ENCODE measurements around the gene DNAJC10.

DNAJC10 gene

DNA sequence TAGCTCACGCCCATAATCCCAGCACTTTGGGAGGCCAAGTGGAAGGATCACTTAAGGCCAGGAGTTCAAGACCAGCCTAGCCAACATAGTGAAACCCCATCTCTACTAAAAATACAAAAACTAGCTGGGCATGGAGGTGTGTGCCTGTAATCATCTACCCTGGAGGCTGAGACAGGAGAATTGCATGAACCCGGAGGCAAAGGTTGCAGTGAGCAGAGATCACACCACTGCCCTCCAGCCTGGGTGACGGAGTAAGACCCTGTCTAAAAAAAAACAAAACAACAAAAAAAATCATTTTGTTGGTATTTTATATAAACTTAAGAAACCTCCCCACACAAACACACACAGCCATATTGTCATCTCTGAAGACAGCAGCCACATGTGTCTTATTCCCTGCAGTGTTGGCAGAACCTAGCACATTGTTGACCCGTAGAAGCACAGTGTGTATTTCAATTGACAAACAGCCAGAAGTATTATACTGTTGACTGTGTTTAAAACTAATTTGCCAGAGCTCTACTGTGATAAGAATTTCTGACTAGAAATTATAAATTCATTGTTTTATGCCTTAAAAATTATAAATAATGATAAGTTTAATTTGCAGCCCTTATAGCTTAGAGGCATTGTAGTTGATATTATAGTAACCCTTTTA is 68.1 kb downstream of the DNAJC10 start:
- no peak overlapping the region for H3K4me3 ChIP-seq (ENCODE audit: low read depth, low read length)
- TF ChIP-seq, protein P1, sequence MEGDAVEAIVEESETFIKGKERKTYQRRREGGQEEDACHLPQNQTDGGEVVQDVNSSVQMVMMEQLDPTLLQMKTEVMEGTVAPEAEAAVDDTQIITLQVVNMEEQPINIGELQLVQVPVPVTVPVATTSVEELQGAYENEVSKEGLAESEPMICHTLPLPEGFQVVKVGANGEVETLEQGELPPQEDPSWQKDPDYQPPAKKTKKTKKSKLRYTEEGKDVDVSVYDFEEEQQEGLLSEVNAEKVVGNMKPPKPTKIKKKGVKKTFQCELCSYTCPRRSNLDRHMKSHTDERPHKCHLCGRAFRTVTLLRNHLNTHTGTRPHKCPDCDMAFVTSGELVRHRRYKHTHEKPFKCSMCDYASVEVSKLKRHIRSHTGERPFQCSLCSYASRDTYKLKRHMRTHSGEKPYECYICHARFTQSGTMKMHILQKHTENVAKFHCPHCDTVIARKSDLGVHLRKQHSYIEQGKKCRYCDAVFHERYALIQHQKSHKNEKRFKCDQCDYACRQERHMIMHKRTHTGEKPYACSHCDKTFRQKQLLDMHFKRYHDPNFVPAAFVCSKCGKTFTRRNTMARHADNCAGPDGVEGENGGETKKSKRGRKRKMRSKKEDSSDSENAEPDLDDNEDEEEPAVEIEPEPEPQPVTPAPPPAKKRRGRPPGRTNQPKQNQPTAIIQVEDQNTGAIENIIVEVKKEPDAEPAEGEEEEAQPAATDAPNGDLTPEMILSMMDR (IDR thresholded peaks at IDR 0.05; ENCODE audit: control insufficient read depth, extremely low read depth, insufficient read depth) = no peak
- peak; percentile 21 for DNase-seq (ENCODE audit: low read depth)

GRCh38 chr2:182784777-182785176 is 68.7 kb downstream of the DNAJC10 start:
- TF ChIP-seq, protein P1 (IDR thresholded peaks at IDR 0.05; ENCODE audit: control insufficient read depth, extremely low read depth, insufficient read depth) = peak; percentile 60
- DNase-seq (ENCODE audit: low read depth) = no peak
- H3K4me3 ChIP-seq (ENCODE audit: low read depth, low read length) = no peak overlapping the region

DNA sequence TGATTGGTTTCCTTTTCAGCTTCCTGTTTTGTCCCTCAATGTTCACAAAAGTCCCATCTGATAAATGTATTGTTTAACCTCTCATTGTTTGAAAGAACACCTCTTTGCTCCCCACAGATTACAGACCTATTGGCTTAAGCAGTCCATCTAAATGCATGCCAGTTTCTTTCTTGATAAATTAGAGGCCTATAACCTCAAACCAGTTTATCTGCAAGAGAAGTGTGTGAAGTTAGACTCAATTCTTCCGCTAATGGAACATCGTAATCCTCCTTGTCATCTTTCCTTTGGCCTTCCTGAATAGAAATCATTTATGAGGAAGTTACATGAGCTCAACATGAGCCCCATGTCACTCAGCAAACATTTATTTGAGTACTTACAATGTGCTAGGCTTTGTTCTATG is 76.4 kb downstream of the DNAJC10 start:
- no peak for DNase-seq (ENCODE audit: low read depth)
- TF ChIP-seq, protein P1 (IDR thresholded peaks at IDR 0.05; ENCODE audit: control insufficient read depth, extremely low read depth, insufficient read depth) = no peak
- H3K4me3 ChIP-seq (ENCODE audit: low read depth, low read length) = no peak overlapping the region

DNA sequence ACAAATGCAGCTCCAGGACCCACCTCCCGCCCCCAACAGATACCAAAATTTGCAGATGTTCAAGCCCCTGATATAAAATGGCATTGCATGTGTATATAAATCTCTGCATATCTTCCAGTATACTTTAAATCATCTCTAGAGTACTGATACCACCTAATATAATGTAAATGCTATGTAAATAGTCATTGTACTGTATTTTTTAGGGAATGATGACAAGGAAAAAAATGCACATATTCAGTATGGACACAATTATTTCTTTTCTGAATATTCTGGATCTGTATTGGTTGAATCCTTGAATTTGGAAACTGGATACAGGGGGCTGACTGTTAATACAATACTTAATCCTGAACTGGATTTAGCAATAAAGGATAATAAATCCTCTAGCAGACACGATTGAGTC is 82.7 kb downstream of the DNAJC10 start:
- H3K4me3 ChIP-seq (ENCODE audit: low read depth, low read length) = no peak overlapping the region
- no peak for DNase-seq (ENCODE audit: low read depth)
- TF ChIP-seq, protein P1 (IDR thresholded peaks at IDR 0.05; ENCODE audit: control insufficient read depth, extremely low read depth, insufficient read depth) = no peak

GRCh38 chr2:182804128-182804527 is 88.1 kb downstream of the DNAJC10 start:
- TF ChIP-seq, protein P1 (IDR thresholded peaks at IDR 0.05; ENCODE audit: control insufficient read depth, extremely low read depth, insufficient read depth) = no peak
- H3K4me3 ChIP-seq (ENCODE audit: low read depth, low read length) = no peak overlapping the region
- no peak for DNase-seq (ENCODE audit: low read depth)

GRCh38 chr2:182807319-182807718 is 91.3 kb downstream of the DNAJC10 start:
- no peak for DNase-seq (ENCODE audit: low read depth)
- TF ChIP-seq, protein P1 (IDR thresholded peaks at IDR 0.05; ENCODE audit: control insufficient read depth, extremely low read depth, insufficient read depth) = no peak
- H3K4me3 ChIP-seq (ENCODE audit: low read depth, low read length) = no peak overlapping the region

DNA sequence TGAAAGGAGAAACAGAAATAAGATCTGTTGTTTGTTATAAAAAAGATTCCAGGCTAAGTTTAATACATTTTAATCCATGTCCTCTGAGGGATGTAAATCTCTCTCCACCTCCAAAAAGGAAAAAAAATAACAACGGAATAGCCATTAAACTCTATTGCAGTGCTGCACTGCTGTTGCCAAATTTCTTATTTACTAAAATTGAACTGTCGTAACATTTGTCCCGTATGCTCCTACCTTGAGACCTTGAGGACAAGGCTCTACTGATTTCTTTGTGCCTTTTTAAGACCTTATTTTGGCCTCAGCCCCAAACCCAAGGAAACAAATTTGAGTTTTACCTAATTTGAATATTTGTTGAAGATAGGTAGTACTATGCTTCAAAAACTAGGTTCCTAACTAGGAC is 94.0 kb downstream of the DNAJC10 start:
- no peak overlapping the region for H3K4me3 ChIP-seq (ENCODE audit: low read depth, low read length)
- TF ChIP-seq, protein P1 (IDR thresholded peaks at IDR 0.05; ENCODE audit: control insufficient read depth, extremely low read depth, insufficient read depth) = no peak
- no peak for DNase-seq (ENCODE audit: low read depth)

Data from LNCaP clone FGC (cell line).